ENCODE results near the gene PPP2R1B. TPM values are rescaled to one million over a fixed set of nuclear protein-coding genes. Genes with fewer than 3 reads are reported as not detected.

PPP2R1B gene
- total RNA-seq, 2 donors from 2014 or later: 15.4 to 41.4 TPM

- no peak for DNase-seq (ENCODE audit: low spot score)
- Histone ChIP-seq H3K4me1 (replicated peaks) (no peaks in the 10 kb centered on the region), H3K27ac (peak overlapping the region in 1 of 2 donors; percentile 93), H3K4me3 (no peak overlapping the region), H3K36me3 (no peaks in the 10 kb centered on the region), H3K9me3 (no peaks in the 10 kb centered on the region), H3K27me3 (replicated peaks; ENCODE audit: insufficient read depth) (no peaks in the 10 kb centered on the region)
- intact Hi-C loops (cut with DNase I): loop anchor here (5.0 kb wide), 1 partner anchor 78 kb away; no protein-coding TSS in a partner anchor
- 65% methylated on average over 1 of the region's 1 CpG for WGBS
- TF ChIP-seq, protein P1, sequence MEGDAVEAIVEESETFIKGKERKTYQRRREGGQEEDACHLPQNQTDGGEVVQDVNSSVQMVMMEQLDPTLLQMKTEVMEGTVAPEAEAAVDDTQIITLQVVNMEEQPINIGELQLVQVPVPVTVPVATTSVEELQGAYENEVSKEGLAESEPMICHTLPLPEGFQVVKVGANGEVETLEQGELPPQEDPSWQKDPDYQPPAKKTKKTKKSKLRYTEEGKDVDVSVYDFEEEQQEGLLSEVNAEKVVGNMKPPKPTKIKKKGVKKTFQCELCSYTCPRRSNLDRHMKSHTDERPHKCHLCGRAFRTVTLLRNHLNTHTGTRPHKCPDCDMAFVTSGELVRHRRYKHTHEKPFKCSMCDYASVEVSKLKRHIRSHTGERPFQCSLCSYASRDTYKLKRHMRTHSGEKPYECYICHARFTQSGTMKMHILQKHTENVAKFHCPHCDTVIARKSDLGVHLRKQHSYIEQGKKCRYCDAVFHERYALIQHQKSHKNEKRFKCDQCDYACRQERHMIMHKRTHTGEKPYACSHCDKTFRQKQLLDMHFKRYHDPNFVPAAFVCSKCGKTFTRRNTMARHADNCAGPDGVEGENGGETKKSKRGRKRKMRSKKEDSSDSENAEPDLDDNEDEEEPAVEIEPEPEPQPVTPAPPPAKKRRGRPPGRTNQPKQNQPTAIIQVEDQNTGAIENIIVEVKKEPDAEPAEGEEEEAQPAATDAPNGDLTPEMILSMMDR (IDR thresholded peaks at IDR 0.05): no peak
Measured at GRCh38 chr11:111764621-111765020, 1.6 kb downstream of the PPP2R1B start.

- Histone ChIP-seq H3K27me3 (replicated peaks; ENCODE audit: insufficient read depth) (no peaks in the 10 kb centered on the region), H3K27ac (no peak overlapping the region), H3K36me3 (no peaks in the 10 kb centered on the region), H3K9me3 (no peaks in the 10 kb centered on the region), H3K4me3 (no peak overlapping the region), H3K4me1 (replicated peaks) (no peaks in the 10 kb centered on the region)
- 87% methylated on average over 3 of the region's 3 CpGs for WGBS
- no peak for DNase-seq (ENCODE audit: low spot score)
- intact Hi-C loops (cut with DNase I): no loop called here
- TF ChIP-seq, protein P1 (IDR thresholded peaks at IDR 0.05): no peak
- no peak for TF ChIP-seq POLR2AphosphoS5 (IDR thresholded peaks at IDR 0.05)
- no peak for TF ChIP-seq POLR2A (IDR thresholded peaks at IDR 0.05)
Measured at GRCh38 chr11:111762981-111763643, 3.1 kb downstream of the PPP2R1B start.

DNA sequence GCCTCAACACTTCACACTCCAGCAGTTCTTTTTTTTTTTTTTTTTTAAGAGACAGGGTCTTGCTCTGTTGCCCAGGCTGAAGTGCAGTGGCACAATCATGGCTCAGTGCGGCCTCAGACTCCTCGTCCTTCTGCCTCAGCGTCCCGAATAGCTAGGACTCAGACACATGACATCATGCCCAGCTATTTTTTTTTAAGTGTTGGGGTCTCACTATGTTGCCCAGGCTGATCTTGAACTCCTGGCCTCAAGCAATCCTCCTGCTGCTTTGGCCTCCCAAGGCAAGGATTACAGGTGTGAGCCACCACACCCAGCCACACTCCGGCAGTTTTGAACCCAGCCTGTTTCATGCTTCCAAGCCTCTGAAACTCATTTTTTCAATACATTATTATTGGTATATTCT lies 3.7 kb downstream of the PPP2R1B start:
- Histone ChIP-seq H3K4me1 (replicated peaks) (no peaks in the 10 kb centered on the region), H3K27me3 (replicated peaks; ENCODE audit: insufficient read depth) (no peaks in the 10 kb centered on the region), H3K9me3 (no peaks in the 10 kb centered on the region), H3K27ac (no peak overlapping the region), H3K36me3 (no peaks in the 10 kb centered on the region), H3K4me3 (no peak overlapping the region)
- 98% methylated on average over 5 of the region's 5 CpGs for WGBS
- intact Hi-C loops (cut with DNase I): no loop called here
- TF ChIP-seq POLR2A (IDR thresholded peaks at IDR 0.05) (no peak), POLR2AphosphoS5 (IDR thresholded peaks at IDR 0.05) (no peak)
- TF ChIP-seq, protein P1 (IDR thresholded peaks at IDR 0.05): no peak
- no peak for DNase-seq (ENCODE audit: low spot score)

- intact Hi-C loops (cut with DNase I): no loop called here
- 96% methylated on average over 4 of the region's 4 CpGs for WGBS
- TF ChIP-seq POLR2A (IDR thresholded peaks at IDR 0.05) (no peak), POLR2AphosphoS5 (IDR thresholded peaks at IDR 0.05) (no peak)
- TF ChIP-seq, protein P1 (IDR thresholded peaks at IDR 0.05): no peak
- Histone ChIP-seq H3K27me3 (replicated peaks; ENCODE audit: insufficient read depth) (no peaks in the 10 kb centered on the region), H3K9me3 (no peaks in the 10 kb centered on the region), H3K4me1 (replicated peaks) (no peaks in the 10 kb centered on the region), H3K36me3 (no peaks in the 10 kb centered on the region), H3K4me3 (no peak overlapping the region), H3K27ac (no peak overlapping the region)
- no peak for DNase-seq (ENCODE audit: low spot score)
Measured at GRCh38 chr11:111761036-111761435, 5.2 kb downstream of the PPP2R1B start.

GRCh38 chr11:111759778-111760407 lies 6.3 kb downstream of the PPP2R1B start:
- no peak for DNase-seq (ENCODE audit: low spot score)
- Histone ChIP-seq H3K9me3 (no peaks in the 10 kb centered on the region), H3K36me3 (no peaks in the 10 kb centered on the region), H3K4me1 (replicated peaks) (no peaks in the 10 kb centered on the region), H3K27me3 (replicated peaks; ENCODE audit: insufficient read depth) (no peaks in the 10 kb centered on the region), H3K4me3 (no peak overlapping the region), H3K27ac (no peak overlapping the region)
- intact Hi-C loops (cut with DNase I): no loop called here
- TF ChIP-seq, protein P1 (IDR thresholded peaks at IDR 0.05): no peak
- TF ChIP-seq POLR2A (IDR thresholded peaks at IDR 0.05) (no peak), POLR2AphosphoS5 (IDR thresholded peaks at IDR 0.05) (no peak)
- WGBS: 90% methylated on average over 5 of the region's 5 CpGs

Data from prostate gland (tissue), 2 donors.